HG03039 (cell line): Measurements from ENCODE around the gene SUFU.
"Not testable (repeated sequence)": the region's sequence is repeated elsewhere in the genome, so short reads cannot be mapped to it uniquely, and the experiment has no call there.

Experiments used
- ATAC-seq: cut with Tn5 transposase; IDR thresholded peaks from one replicate; pipeline ENCODE4 v1.9.1; 2021; ENCODE audit warnings: mild to moderate bottlenecking, moderate library complexity; ENCODE audit not compliant: unreplicated experiment

Gene SUFU

GRCh38 chr10:102511583-102512274 lies 8.0 kb downstream of the SUFU start:
- no peak for ATAC-seq

GRCh38 chr10:102514487-102515311 lies 10.9 kb downstream of the SUFU start:
- no peak for ATAC-seq

GRCh38 chr10:102515724-102516123 lies 12.0 kb downstream of the SUFU start:
- ATAC-seq = no peak

GRCh38 chr10:102517553-102517952 lies 13.8 kb downstream of the SUFU start:
- no peak for ATAC-seq

GRCh38 chr10:102519246-102519825 lies 15.6 kb downstream of the SUFU start:
- no peak for ATAC-seq

GRCh38 chr10:102522874-102523249 lies 19.1 kb downstream of the SUFU start:
- ATAC-seq = no peak

- no peak for ATAC-seq
Observed at GRCh38 chr10:102523250-102524029, 19.7 kb downstream of the SUFU start.

GRCh38 chr10:102524746-102525145 lies 21.0 kb downstream of the SUFU start:
- ATAC-seq = no peak

- no peak for ATAC-seq
Observed at GRCh38 chr10:102527546-102527945, 23.8 kb downstream of the SUFU start.

GRCh38 chr10:102534333-102534732 lies 30.6 kb downstream of the SUFU start:
- no peak for ATAC-seq

GRCh38 chr10:102534966-102535365 lies 31.2 kb downstream of the SUFU start:
- not testable (repeated sequence) for ATAC-seq

- no peak for ATAC-seq
Observed at GRCh38 chr10:102535481-102536147, 31.8 kb downstream of the SUFU start.

GRCh38 chr10:102537367-102537766 lies 33.6 kb downstream of the SUFU start:
- no peak for ATAC-seq

GRCh38 chr10:102537948-102538347 lies 34.2 kb downstream of the SUFU start:
- ATAC-seq = no peak

GRCh38 chr10:102538811-102539210 lies 35.0 kb downstream of the SUFU start:
- ATAC-seq = no peak

- ATAC-seq = peak; percentile 61
Observed at GRCh38 chr10:102540023-102540422, 36.3 kb downstream of the SUFU start.

GRCh38 chr10:102542800-102543418 lies 39.1 kb downstream of the SUFU start:
- no peak for ATAC-seq

GRCh38 chr10:102545265-102545871 lies 41.6 kb downstream of the SUFU start:
- no peak for ATAC-seq

- ATAC-seq = no peak
Observed at GRCh38 chr10:102545997-102546396, 42.2 kb downstream of the SUFU start.
